Liver (tissue), 9 donors: Measurements from ENCODE around the gene UGT2B7. TPM values are rescaled to one million over a fixed set of nuclear protein-coding genes. Genes with fewer than 3 reads are reported as not detected.

Experiments
- DNase-seq: peaks from one replicate; pipeline ENCODE4 v3.0.0-alpha.2; 2017; ENCODE audit warnings: low spot score
- H3K27ac ChIP-seq, 2 donors: one replicate each; pipeline ENCODE4 v1.7.0; 2013; ENCODE audit warnings: inconsistent platforms in 2 of 2, low read length in 2 of 2, control low read depth in 1 of 2, low read depth in 1 of 2, mild to moderate bottlenecking in 1 of 2
- H3K27me3 ChIP-seq, 4 donors: one replicate each; pipeline versions ENCODE4 v1.6.1 to v1.7.0; 2013; ENCODE audit warnings: low read length in 3 of 4, inconsistent platforms in 1 of 4, mild to moderate bottlenecking in 1 of 4, moderate library complexity in 1 of 4; ENCODE audit not compliant: control insufficient read depth in 4 of 4, insufficient read depth in 4 of 4
- H3K36me3 ChIP-seq, 4 donors: one replicate each; pipeline versions ENCODE4 v1.6.1 to v1.7.0; 2013; ENCODE audit warnings: low read length in 3 of 4, mild to moderate bottlenecking in 3 of 4, low read depth in 1 of 4, moderate library complexity in 1 of 4; ENCODE audit not compliant: control insufficient read depth in 4 of 4, insufficient read depth in 3 of 4
- H3K4me1 ChIP-seq, 4 donors: one replicate each; pipeline versions ENCODE4 v1.6.1 to v1.7.0; 2013; ENCODE audit warnings: low read length in 3 of 4, mild to moderate bottlenecking in 3 of 4, moderate library complexity in 1 of 4; ENCODE audit not compliant: control insufficient read depth in 4 of 4, insufficient read depth in 4 of 4
- H3K4me3 ChIP-seq, 3 donors: one replicate each; pipeline versions ENCODE4 v1.6.1 to v1.7.0; 2013; ENCODE audit warnings: low read length in 3 of 3, control low read depth in 1 of 3, low read depth in 1 of 3, mild to moderate bottlenecking in 1 of 3
- H3K9ac ChIP-seq, 2 donors: one replicate each; pipeline ENCODE4 v1.7.0; 2013; ENCODE audit warnings: low read length in 2 of 2, mild to moderate bottlenecking in 2 of 2, moderate library complexity in 2 of 2, control low read depth in 1 of 2, low read depth in 1 of 2
- H3K9me3 ChIP-seq, 4 donors: one replicate each; pipeline versions ENCODE4 v1.6.1 to v1.7.0; 2013; ENCODE audit warnings: low read length in 3 of 4; ENCODE audit not compliant: control insufficient read depth in 4 of 4
- EGR1 ChIP-seq, 2 donors: IDR thresholded peaks; 2 replicates each; pipeline ENCODE4 v1.6.1; 2016 to 2018; ENCODE audit warnings: antibody characterized with exemption in 2 of 2, low read depth in 2 of 2
- FOXA1 ChIP-seq: IDR thresholded peaks from 2 replicates; pipeline ENCODE4 v1.6.1; 2016; ENCODE audit warnings: antibody characterized with exemption
- FOXA2 ChIP-seq: IDR thresholded peaks from 2 replicates; pipeline ENCODE4 v1.6.1; 2016; ENCODE audit warnings: antibody characterized with exemption
- GABPA ChIP-seq, 2 donors: IDR thresholded peaks in 1 of 2; conservative IDR thresholded peaks in 1 of 2; 2 replicates each; pipeline ENCODE4 v1.6.1; 2016; ENCODE audit warnings: antibody characterized with exemption in 2 of 2, mild to moderate bottlenecking in 1 of 2, moderate library complexity in 1 of 2
- HNF4A ChIP-seq, 2 donors: conservative IDR thresholded peaks; 2 replicates each; pipeline ENCODE4 v1.6.1; 2016; ENCODE audit warnings: antibody characterized with exemption in 2 of 2, mild to moderate bottlenecking in 2 of 2
- HNF4G ChIP-seq: IDR thresholded peaks from 2 replicates; pipeline ENCODE4 v1.6.1; 2016; ENCODE audit warnings: antibody characterized with exemption
- JUND ChIP-seq, 2 donors: IDR thresholded peaks; 2 replicates each; pipeline ENCODE4 v1.6.1; 2016; ENCODE audit warnings: antibody characterized with exemption in 2 of 2
- NR2F2 ChIP-seq: IDR thresholded peaks from 2 replicates; pipeline ENCODE4 v1.6.1; 2016; ENCODE audit warnings: antibody characterized with exemption
- RAD21 ChIP-seq, 2 donors: IDR thresholded peaks; 2 replicates each; pipeline ENCODE4 v1.6.1; 2016; ENCODE audit warnings: antibody characterized with exemption in 2 of 2, mild to moderate bottlenecking in 2 of 2
- SP1 ChIP-seq: IDR thresholded peaks from 2 replicates; pipeline ENCODE4 v1.6.1; 2018; ENCODE audit warnings: antibody characterized with exemption, mild to moderate bottlenecking
- WGBS: extraction: QIAGEN DNeasy Blood & Tissue Kit; methylation state at CpG from one replicate; pipeline ENCODE4 v1.1.7; 2013; 5-methylcytosine and 5-hydroxymethylcytosine counted together
- polyA plus RNA-seq, 2 donors: library from polyadenylated mRNA; stranded (reverse) in 1 of 2; unstranded in 1 of 2; fragments of 200-250 nt in 1 of 2; fragments of >200 nt in 1 of 2; fragmentation: Nextera tagmentation in 1 of 2; extraction: Ambion mirVana in 1 of 2; gene quantifications; one replicate each; pipeline versions ENCODE4 v1.2.1 to v1.2.3, GENCODE V29; 2013 to 2015
- total RNA-seq, 2 donors: library from RNA; depleted of rRNA; stranded (reverse); fragments of >200 nt; gene quantifications; one replicate each; pipeline ENCODE4 v1.2.3, GENCODE V29; 2014
- TF ChIP-seq, protein P1 (sequence below): IDR thresholded peaks from 2 replicates; pipeline ENCODE4 v1.6.1; 2016; ENCODE audit warnings: antibody characterized with exemption
- TF ChIP-seq, protein P2 (sequence below): IDR thresholded peaks from 2 replicates; pipeline ENCODE4 v1.6.1; 2016; ENCODE audit warnings: antibody characterized with exemption
- TF ChIP-seq, protein P3 (sequence below): fragments of 150-350 bp; IDR thresholded peaks from 2 replicates; pipeline ENCODE4 v1.5.1; 2017; ENCODE audit warnings: improper control_type of control experiment, low read depth, low read length; ENCODE audit not compliant: missing input control
- TF ChIP-seq, protein P4 (sequence below): IDR thresholded peaks from 2 replicates; pipeline ENCODE4 v1.6.1; 2016; ENCODE audit warnings: antibody characterized with exemption, mild to moderate bottlenecking
- donor health status: healthy.
- donor health status: healthy.
- donor health status: healthy.
- donor health status: healthy.
- donor health status: healthy.

UGT2B7 gene
- total and polyA plus RNA-seq, 4 donors = 5.9 to 198 (median 164) TPM

DNA sequence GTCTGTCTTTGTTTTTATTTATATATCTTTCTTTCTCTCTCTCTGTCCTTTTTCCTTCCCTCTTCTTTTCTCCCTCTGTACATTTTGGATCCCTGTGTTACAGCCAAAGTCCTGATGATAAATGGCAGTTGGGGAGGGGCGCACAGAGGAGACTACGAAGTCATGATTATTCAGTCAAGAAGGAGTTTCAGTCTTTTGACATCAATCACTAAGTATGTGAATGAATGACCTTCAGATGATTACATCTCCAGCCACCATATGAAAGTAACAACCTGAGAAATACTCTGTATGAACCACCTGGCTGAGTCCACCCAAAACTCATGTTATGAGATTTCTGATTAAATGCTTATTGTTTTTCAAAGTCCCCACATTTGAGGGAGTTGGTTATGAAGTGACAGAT is 45.0 kb downstream of the UGT2B7 start:
- WGBS = 93% methylated on average over 2 of the region's 2 CpGs
- Histone ChIP-seq H3K9ac (no peak overlapping the region), H3K27me3 (no peaks in the 10 kb centered on the region), H3K27ac (no peak overlapping the region), H3K4me3 (no peak overlapping the region), H3K9me3 (no peaks in the 10 kb centered on the region), H3K4me1 (peaks cover 0 to 2% (median 0%) of the 10 kb centered on the region in 4 donors), H3K36me3 (no peaks in the 10 kb centered on the region)
- no peak for DNase-seq
- TF ChIP-seq RAD21 (IDR thresholded peaks at IDR 0.05) = no peak
- no peak for TF ChIP-seq GABPA (IDR thresholded peaks at IDR 0.05 in 1 of 2, conservative IDR thresholded peaks at IDR 0.05 in 1 of 2)
- TF ChIP-seq HNF4G = no peak
- TF ChIP-seq, protein P1, sequence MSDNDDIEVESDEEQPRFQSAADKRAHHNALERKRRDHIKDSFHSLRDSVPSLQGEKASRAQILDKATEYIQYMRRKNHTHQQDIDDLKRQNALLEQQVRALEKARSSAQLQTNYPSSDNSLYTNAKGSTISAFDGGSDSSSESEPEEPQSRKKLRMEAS = no peak
- no peak for TF ChIP-seq NR2F2
- TF ChIP-seq, protein P2, sequence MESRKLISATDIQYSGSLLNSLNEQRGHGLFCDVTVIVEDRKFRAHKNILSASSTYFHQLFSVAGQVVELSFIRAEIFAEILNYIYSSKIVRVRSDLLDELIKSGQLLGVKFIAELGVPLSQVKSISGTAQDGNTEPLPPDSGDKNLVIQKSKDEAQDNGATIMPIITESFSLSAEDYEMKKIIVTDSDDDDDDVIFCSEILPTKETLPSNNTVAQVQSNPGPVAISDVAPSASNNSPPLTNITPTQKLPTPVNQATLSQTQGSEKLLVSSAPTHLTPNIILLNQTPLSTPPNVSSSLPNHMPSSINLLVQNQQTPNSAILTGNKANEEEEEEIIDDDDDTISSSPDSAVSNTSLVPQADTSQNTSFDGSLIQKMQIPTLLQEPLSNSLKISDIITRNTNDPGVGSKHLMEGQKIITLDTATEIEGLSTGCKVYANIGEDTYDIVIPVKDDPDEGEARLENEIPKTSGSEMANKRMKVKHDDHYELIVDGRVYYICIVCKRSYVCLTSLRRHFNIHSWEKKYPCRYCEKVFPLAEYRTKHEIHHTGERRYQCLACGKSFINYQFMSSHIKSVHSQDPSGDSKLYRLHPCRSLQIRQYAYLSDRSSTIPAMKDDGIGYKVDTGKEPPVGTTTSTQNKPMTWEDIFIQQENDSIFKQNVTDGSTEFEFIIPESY = no peak
- TF ChIP-seq, protein P3, sequence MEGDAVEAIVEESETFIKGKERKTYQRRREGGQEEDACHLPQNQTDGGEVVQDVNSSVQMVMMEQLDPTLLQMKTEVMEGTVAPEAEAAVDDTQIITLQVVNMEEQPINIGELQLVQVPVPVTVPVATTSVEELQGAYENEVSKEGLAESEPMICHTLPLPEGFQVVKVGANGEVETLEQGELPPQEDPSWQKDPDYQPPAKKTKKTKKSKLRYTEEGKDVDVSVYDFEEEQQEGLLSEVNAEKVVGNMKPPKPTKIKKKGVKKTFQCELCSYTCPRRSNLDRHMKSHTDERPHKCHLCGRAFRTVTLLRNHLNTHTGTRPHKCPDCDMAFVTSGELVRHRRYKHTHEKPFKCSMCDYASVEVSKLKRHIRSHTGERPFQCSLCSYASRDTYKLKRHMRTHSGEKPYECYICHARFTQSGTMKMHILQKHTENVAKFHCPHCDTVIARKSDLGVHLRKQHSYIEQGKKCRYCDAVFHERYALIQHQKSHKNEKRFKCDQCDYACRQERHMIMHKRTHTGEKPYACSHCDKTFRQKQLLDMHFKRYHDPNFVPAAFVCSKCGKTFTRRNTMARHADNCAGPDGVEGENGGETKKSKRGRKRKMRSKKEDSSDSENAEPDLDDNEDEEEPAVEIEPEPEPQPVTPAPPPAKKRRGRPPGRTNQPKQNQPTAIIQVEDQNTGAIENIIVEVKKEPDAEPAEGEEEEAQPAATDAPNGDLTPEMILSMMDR = no peak
- TF ChIP-seq FOXA2 = no peak
- TF ChIP-seq JUND (IDR thresholded peaks at IDR 0.05) = no peak
- TF ChIP-seq EGR1 (IDR thresholded peaks at IDR 0.05; ENCODE audit: low read depth in 2 of 2) = no peak
- no peak for TF ChIP-seq HNF4A (conservative IDR thresholded peaks at IDR 0.05)

DNA sequence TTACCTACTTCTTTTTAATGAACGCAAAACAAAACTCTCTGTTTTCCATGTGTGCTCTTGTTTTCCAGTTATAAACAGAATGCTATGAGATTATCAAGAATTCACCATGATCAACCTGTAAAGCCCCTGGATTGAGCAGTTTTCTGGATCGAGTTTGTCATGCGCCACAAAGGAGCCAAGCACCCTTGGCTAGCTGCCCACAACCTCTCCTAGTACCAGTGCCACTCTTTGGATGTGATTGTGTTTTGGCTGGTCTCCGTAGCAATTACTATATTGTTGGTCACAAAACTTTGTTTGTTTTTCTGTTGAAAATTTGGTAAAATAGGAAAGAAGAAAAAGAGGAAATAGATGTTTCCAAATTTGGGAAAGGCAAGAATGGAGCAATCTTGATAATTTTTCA is 51.1 kb downstream of the UGT2B7 start:
- Histone ChIP-seq H3K36me3 (no peaks in the 10 kb centered on the region), H3K9me3 (no peaks in the 10 kb centered on the region), H3K27ac (no peak overlapping the region), H3K4me3 (no peak overlapping the region), H3K9ac (no peak overlapping the region), H3K27me3 (no peaks in the 10 kb centered on the region), H3K4me1 (no peaks in the 10 kb centered on the region)
- no peak for DNase-seq
- TF ChIP-seq HNF4G (no peak), FOXA1 (no peak), SP1 (no peak)
- TF ChIP-seq, protein P4, sequence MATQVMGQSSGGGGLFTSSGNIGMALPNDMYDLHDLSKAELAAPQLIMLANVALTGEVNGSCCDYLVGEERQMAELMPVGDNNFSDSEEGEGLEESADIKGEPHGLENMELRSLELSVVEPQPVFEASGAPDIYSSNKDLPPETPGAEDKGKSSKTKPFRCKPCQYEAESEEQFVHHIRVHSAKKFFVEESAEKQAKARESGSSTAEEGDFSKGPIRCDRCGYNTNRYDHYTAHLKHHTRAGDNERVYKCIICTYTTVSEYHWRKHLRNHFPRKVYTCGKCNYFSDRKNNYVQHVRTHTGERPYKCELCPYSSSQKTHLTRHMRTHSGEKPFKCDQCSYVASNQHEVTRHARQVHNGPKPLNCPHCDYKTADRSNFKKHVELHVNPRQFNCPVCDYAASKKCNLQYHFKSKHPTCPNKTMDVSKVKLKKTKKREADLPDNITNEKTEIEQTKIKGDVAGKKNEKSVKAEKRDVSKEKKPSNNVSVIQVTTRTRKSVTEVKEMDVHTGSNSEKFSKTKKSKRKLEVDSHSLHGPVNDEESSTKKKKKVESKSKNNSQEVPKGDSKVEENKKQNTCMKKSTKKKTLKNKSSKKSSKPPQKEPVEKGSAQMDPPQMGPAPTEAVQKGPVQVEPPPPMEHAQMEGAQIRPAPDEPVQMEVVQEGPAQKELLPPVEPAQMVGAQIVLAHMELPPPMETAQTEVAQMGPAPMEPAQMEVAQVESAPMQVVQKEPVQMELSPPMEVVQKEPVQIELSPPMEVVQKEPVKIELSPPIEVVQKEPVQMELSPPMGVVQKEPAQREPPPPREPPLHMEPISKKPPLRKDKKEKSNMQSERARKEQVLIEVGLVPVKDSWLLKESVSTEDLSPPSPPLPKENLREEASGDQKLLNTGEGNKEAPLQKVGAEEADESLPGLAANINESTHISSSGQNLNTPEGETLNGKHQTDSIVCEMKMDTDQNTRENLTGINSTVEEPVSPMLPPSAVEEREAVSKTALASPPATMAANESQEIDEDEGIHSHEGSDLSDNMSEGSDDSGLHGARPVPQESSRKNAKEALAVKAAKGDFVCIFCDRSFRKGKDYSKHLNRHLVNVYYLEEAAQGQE = no peak
- WGBS = 44% methylated on average over 4 of the region's 4 CpGs
